ENCODE results near the gene ZNF575.

DNA sequence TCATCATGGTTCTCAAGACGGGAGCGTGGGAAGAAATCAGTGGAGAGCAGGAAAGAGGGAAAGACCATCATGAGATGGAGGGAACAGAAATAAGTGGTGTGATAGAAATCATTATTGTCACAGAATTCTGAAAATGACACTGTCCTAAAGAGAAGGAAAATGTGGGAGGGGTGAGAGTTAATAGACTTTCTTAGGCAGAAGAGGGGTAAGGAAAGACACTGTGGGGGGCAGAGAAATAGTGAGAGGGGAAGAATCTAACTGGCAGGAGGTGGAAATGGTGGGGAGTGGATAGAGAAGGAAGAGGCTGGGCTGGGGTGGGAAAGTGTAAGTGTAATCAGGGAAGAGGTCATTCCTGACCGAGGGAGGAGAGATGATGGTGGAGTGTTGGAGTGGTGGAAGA lies 45.8 kb downstream of the ZNF575 start:
- TF ChIP-seq ZBTB17 (tag by site-specific recombination; IDR thresholded peaks at IDR 0.05) (no peak), ZNF311 (tag by site-specific recombination; IDR thresholded peaks at IDR 0.05; ENCODE audit: borderline replicate concordance) (no peak), GLI2 (tag by site-specific recombination; IDR thresholded peaks at IDR 0.05; ENCODE audit: borderline replicate concordance, low read depth) (no peak), ZNF792 (tag by site-specific recombination; IDR thresholded peaks at IDR 0.05) (no peak), KLF16 (tag by site-specific recombination; IDR thresholded peaks at IDR 0.05) (no peak)
- TF ChIP-seq, protein P1, sequence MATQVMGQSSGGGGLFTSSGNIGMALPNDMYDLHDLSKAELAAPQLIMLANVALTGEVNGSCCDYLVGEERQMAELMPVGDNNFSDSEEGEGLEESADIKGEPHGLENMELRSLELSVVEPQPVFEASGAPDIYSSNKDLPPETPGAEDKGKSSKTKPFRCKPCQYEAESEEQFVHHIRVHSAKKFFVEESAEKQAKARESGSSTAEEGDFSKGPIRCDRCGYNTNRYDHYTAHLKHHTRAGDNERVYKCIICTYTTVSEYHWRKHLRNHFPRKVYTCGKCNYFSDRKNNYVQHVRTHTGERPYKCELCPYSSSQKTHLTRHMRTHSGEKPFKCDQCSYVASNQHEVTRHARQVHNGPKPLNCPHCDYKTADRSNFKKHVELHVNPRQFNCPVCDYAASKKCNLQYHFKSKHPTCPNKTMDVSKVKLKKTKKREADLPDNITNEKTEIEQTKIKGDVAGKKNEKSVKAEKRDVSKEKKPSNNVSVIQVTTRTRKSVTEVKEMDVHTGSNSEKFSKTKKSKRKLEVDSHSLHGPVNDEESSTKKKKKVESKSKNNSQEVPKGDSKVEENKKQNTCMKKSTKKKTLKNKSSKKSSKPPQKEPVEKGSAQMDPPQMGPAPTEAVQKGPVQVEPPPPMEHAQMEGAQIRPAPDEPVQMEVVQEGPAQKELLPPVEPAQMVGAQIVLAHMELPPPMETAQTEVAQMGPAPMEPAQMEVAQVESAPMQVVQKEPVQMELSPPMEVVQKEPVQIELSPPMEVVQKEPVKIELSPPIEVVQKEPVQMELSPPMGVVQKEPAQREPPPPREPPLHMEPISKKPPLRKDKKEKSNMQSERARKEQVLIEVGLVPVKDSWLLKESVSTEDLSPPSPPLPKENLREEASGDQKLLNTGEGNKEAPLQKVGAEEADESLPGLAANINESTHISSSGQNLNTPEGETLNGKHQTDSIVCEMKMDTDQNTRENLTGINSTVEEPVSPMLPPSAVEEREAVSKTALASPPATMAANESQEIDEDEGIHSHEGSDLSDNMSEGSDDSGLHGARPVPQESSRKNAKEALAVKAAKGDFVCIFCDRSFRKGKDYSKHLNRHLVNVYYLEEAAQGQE (tag by site-specific recombination; IDR thresholded peaks at IDR 0.05): no peak
- TF ChIP-seq, protein P2, sequence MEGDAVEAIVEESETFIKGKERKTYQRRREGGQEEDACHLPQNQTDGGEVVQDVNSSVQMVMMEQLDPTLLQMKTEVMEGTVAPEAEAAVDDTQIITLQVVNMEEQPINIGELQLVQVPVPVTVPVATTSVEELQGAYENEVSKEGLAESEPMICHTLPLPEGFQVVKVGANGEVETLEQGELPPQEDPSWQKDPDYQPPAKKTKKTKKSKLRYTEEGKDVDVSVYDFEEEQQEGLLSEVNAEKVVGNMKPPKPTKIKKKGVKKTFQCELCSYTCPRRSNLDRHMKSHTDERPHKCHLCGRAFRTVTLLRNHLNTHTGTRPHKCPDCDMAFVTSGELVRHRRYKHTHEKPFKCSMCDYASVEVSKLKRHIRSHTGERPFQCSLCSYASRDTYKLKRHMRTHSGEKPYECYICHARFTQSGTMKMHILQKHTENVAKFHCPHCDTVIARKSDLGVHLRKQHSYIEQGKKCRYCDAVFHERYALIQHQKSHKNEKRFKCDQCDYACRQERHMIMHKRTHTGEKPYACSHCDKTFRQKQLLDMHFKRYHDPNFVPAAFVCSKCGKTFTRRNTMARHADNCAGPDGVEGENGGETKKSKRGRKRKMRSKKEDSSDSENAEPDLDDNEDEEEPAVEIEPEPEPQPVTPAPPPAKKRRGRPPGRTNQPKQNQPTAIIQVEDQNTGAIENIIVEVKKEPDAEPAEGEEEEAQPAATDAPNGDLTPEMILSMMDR (tag by site-specific recombination; IDR thresholded peaks at IDR 0.05): no peak

Data from HEK293 (cell line).